Ovary (tissue), 9 donors: ENCODE data around the gene TMEM164. TPM values are rescaled to one million over a fixed set of nuclear protein-coding genes. Genes with fewer than 3 reads are reported as not detected.

Experiments used
- DNase-seq, 5 donors: peaks; one replicate each; pipeline ENCODE4 v3.0.0-alpha.2; 2019 to 2020
- H3K27ac ChIP-seq, 2 donors: fragments of 200-600 bp; one replicate each; pipeline versions ENCODE4 v1.5.1 to v1.8.0; 2019 to 2022
- H3K27me3 ChIP-seq: fragments of 200-600 bp; one replicate; pipeline ENCODE4 v1.8.0; 2022
- H3K36me3 ChIP-seq: fragments of 200-600 bp; sonication (generic); one replicate; pipeline ENCODE4 v1.5.1; 2019
- H3K4me1 ChIP-seq: one replicate; pipeline ENCODE4 v1.8.1; 2013; ENCODE audit warnings: mild to moderate bottlenecking, moderate library complexity; ENCODE audit not compliant: insufficient read depth
- H3K4me3 ChIP-seq: fragments of 200-600 bp; sonication (generic); one replicate; pipeline ENCODE4 v1.5.1; 2017
- H3K9me3 ChIP-seq, 2 donors: fragments of 200-600 bp in 1 of 2; sonication (generic) in 1 of 2; one replicate each; pipeline versions ENCODE4 v1.5.1 to v1.8.1; 2013 to 2019; ENCODE audit warnings: mild to moderate bottlenecking in 1 of 2, moderate library complexity in 1 of 2
- EP300 ChIP-seq: sonication (generic); formaldehyde crosslinking; IDR thresholded peaks from one replicate; pipeline ENCODE4 v1.6.1; 2017; ENCODE audit warnings: antibody characterized with exemption
- POLR2A ChIP-seq: fragments of 450-650 bp; IDR thresholded peaks from one replicate; pipeline ENCODE4 v1.6.1; 2017; ENCODE audit warnings: antibody characterized with exemption, mild to moderate bottlenecking, moderate library complexity
- WGBS, 3 donors: extraction: QIAGEN DNeasy Blood & Tissue Kit in 1 of 3; methylation state at CpG; one replicate each; pipeline versions ENCODE4 v1.1.5 to v1.1.7; 2013 to 2017; 5-methylcytosine and 5-hydroxymethylcytosine counted together
- intact Hi-C, 4 donors: fragments of 100-400 bp; cut with DNase I; formaldehyde crosslinking; loops; one replicate each; pipeline versions ENCODE4 v1.11.0 to v1.15.1; 2022 to 2023
- polyA plus RNA-seq, 2 donors: library from polyadenylated mRNA; stranded (reverse); fragments of 200-250 nt in 1 of 2; fragments of 350-450 nt in 1 of 2; fragmentation: Illumina TruSeq in 1 of 2; extraction: RNeasy Lipid Tissue Mini Kit (QIAGEN cat#74804) in 1 of 2; gene quantifications; one replicate each; pipeline ENCODE4 v1.2.3, GENCODE V29; 2013 to 2014
- total RNA-seq, 7 donors: library from RNA; depleted of rRNA in 2 of 7; stranded (reverse); fragments of >200 nt in 2 of 7; fragmentation: NEBNext Ultra II Directional in 3 of 7; extraction: Animal tissue kit (Norgen Biotek cat#: 25700) in 3 of 7; gene quantifications; one replicate each; pipeline versions ENCODE4 v1.1.0 to v1.2.4, GENCODE V29; 2016 to 2023
- TF ChIP-seq, protein P1 (sequence below), 3 donors: fragments of 450-650 bp in 2 of 3; fragments of 200-600 bp in 1 of 3; IDR thresholded peaks; one replicate each; pipeline versions ENCODE4 v1.5.1 to v1.8.0; 2016 to 2022; ENCODE audit warnings: antibody characterized with exemption in 3 of 3, mild to moderate bottlenecking in 1 of 3
- donor health status: DM: no; HTN: no; CAD: no; lungs with moderate emphysema.
- donor health status: DM: no; HTN: no; CAD: no.
- donor health status: Bipolar disorder and iron deficiency.
- donor health status: DM: yes; HTN: yes; CAD: no.
- donor health status: DM: no; HTN: no; CAD: no.
- donor health status: DM: yes; HTN: yes; CAD: no.

Gene TMEM164
- total and polyA plus RNA-seq, 9 donors, result 17.5 to 59.4 (median 32.4) TPM

DNA sequence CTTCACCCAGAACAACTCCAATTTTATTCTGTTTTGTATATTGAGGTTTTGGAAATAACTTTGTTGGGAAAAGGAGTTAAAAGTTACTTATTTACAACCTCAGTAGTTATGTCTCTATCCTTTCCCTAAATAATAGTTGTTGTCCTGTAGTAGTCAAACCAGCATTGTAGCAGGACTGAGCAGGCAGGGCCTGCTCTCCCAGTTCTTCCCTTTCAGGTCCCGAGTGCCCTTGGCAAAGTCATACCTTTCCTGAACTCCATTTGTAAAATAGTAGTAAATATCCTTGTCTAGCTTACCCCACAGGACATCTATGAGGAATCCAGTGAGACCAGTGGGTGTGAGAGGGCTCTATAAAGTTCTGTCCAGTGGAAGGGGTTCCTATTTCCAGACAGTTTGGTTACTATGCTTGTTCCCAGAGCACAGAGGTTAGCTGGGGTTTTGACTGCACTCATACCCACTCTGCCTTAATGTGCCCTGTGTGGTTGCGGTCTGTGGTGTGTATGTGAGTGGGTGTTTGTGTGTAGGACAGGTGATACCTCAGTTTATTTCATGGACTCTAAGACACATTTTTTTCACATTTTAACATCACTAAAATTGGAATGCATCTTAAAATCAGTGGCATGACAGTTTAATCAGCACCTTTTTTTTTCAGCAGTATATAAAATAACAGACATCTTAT is 178.7 kb downstream of the TMEM164 start:
- TF ChIP-seq, protein P1, sequence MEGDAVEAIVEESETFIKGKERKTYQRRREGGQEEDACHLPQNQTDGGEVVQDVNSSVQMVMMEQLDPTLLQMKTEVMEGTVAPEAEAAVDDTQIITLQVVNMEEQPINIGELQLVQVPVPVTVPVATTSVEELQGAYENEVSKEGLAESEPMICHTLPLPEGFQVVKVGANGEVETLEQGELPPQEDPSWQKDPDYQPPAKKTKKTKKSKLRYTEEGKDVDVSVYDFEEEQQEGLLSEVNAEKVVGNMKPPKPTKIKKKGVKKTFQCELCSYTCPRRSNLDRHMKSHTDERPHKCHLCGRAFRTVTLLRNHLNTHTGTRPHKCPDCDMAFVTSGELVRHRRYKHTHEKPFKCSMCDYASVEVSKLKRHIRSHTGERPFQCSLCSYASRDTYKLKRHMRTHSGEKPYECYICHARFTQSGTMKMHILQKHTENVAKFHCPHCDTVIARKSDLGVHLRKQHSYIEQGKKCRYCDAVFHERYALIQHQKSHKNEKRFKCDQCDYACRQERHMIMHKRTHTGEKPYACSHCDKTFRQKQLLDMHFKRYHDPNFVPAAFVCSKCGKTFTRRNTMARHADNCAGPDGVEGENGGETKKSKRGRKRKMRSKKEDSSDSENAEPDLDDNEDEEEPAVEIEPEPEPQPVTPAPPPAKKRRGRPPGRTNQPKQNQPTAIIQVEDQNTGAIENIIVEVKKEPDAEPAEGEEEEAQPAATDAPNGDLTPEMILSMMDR (IDR thresholded peaks at IDR 0.05), result no peak
- TF ChIP-seq EP300 (no peak), POLR2A (no peak)
- intact Hi-C loops, result no loop called here

DNA sequence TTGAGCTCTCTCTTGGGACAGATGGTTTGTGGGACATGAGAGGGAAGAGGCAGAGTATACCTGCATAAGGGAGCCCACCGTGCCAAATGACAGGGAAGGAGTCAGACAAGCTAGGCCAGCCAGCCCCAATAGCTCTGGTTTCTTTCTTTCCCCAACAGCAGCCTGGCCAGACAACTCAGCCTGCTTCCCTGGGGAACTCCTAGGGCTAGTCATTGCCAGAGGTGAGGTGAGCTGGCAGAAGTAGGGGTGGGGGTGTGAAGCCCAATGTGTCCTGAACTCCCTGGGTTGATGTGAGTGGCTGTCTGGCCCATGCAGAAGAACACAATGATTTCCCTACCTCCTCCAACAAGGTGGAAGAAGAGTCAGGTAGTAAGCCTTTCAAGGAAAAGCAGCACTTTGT is 179.4 kb downstream of the TMEM164 start:
- Histone ChIP-seq H3K4me3 (no peak overlapping the region), H3K9me3 (no peaks in the 10 kb centered on the region), H3K27me3 (no peaks in the 10 kb centered on the region), H3K4me1 (no peaks in the 10 kb centered on the region), H3K27ac (no peak overlapping the region), H3K36me3 (no peaks in the 10 kb centered on the region)
- intact Hi-C loops, result no loop called here
- 39 to 88% (median 71%) methylated on average over 1 of the region's 1 CpG for WGBS, 3 donors
- DNase-seq, result no peak
- TF ChIP-seq POLR2A (no peak), EP300 (no peak)
- TF ChIP-seq, protein P1 (IDR thresholded peaks at IDR 0.05), result no peak

More for the DNA sequence above, 178.7 kb downstream of the TMEM164 start:
- no peaks in the 10 kb centered on the region for H3K9me3 ChIP-seq
- no peaks in the 10 kb centered on the region for H3K36me3 ChIP-seq
- DNase-seq, result no peak
- no peaks in the 10 kb centered on the region for H3K4me1 ChIP-seq
- peak overlapping the region in 1 of 2 donors; percentile 13 for H3K27ac ChIP-seq
- H3K4me3 ChIP-seq, result no peak overlapping the region
- no peaks in the 10 kb centered on the region for H3K27me3 ChIP-seq
- WGBS, 3 donors, result 58 to 70% (median 63%) methylated on average over 2 of the region's 2 CpGs

DNA sequence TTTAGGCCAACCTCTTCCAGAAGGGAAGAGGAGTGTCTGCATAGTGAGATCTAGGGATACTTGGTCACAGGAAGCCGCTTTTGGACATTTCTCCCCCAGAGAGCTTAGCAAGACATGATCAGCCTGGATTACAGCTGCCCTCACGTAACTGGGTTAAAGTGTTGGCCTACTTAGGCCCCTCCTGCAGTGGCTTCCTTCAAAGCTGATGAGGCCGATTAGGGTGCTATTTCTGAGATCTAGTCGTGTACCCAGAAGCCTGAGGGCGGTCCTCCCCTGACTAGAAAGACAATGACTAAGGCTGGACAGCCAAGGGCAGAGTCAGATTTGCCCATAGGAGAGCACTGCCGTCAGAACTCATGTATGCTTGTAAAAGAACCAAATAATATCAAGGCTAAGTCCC is 180.0 kb downstream of the TMEM164 start:
- no peak overlapping the region for H3K27ac ChIP-seq
- H3K27me3 ChIP-seq, result no peaks in the 10 kb centered on the region

DNA sequence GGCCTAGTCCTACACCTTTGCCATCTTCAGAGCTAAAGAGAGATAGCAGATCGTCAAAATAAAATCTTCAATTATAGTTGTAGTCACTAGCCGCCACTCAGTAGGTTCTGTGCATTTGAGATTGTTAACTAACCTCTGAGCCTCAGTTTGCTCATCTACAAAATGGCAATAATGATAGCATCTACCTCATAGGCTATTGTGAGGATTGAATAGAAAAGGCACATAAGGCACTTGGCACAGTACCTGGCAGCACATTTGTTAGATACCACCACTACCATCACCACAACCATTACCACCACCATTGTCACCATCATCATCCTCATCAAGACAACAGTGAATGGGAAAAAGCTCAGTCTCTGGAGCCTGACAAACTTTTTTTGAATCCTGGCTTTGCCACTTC is 180.4 kb downstream of the TMEM164 start:
- Histone ChIP-seq H3K27me3 (no peaks in the 10 kb centered on the region), H3K9me3 (no peaks in the 10 kb centered on the region), H3K4me1 (no peaks in the 10 kb centered on the region), H3K27ac (no peak overlapping the region), H3K36me3 (no peaks in the 10 kb centered on the region), H3K4me3 (no peak overlapping the region)
- no peak for TF ChIP-seq EP300
- TF ChIP-seq POLR2A, result no peak
- TF ChIP-seq, protein P1 (IDR thresholded peaks at IDR 0.05), result no peak
- 84 to 93% (median 90%) methylated on average over 2 of the region's 2 CpGs for WGBS, 3 donors
- DNase-seq, result no peak
- intact Hi-C loops, result no loop called here

More for the DNA sequence above, 180.0 kb downstream of the TMEM164 start:
- no peak for DNase-seq
- no peaks in the 10 kb centered on the region for H3K36me3 ChIP-seq
- 60 to 66% (median 64%) methylated on average over 6 of the region's 6 CpGs for WGBS, 3 donors
- H3K4me3 ChIP-seq, result no peak overlapping the region
- no peaks in the 10 kb centered on the region for H3K9me3 ChIP-seq
- intact Hi-C loops, result no loop called here
- TF ChIP-seq POLR2A (no peak), EP300 (no peak)
- TF ChIP-seq, protein P1 (IDR thresholded peaks at IDR 0.05), result no peak
- no peaks in the 10 kb centered on the region for H3K4me1 ChIP-seq
